HL-60/S4 (cell line): ENCODE results near the gene CNDP1.

Source experiments
- in situ Hi-C: fragments of 300-500 bp; cut with MboI; formaldehyde crosslinking; loops from 2 replicates; pipeline ENCODE4 v1.14.3; 2022; ENCODE audit warnings: low sequenced_read_pairs

The CNDP1 gene

GRCh38 chr18:74574916-74575315 is 40.6 kb downstream of the CNDP1 start:
- in situ Hi-C loops, result loop anchor here (25.0 kb wide), 2 partner anchors 213 to 388 kb away; no protein-coding TSS in a partner anchor

- in situ Hi-C loops, result no loop called here
These were observed 42.7 kb downstream of the CNDP1 start for GRCh38 chr18:74577019-74577418.

GRCh38 chr18:74579496-74580065 is 45.3 kb downstream of the CNDP1 start:
- in situ Hi-C loops, result no loop called here

- in situ Hi-C loops, result no loop called here
These were observed 48.3 kb downstream of the CNDP1 start for GRCh38 chr18:74582642-74583041.

- in situ Hi-C loops, result no loop called here
These were observed 53.1 kb downstream of the CNDP1 start for GRCh38 chr18:74587441-74587840.

- in situ Hi-C loops, result no loop called here
These were observed 54.7 kb downstream of the CNDP1 start for GRCh38 chr18:74589021-74589420.

DNA sequence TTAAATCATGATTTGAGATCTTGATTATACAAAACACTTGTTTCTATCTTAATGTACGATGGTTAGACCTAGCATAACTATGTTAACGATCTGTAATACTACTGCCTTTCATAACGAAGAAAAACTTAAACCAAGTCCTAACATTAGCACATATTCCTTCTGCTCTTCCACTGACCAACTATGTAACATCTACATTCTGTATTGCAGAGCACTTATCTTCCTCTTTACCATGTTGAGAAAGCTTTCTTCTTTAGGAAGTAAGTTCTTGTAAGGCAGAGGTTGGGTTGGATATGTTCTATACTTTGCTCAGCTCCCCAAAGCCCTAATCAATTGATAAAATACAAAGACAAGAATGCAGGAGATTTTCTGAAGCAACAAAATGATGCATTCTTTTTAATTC is 55.5 kb downstream of the CNDP1 start:
- in situ Hi-C loops, result no loop called here

GRCh38 chr18:74590671-74591070 is 56.4 kb downstream of the CNDP1 start:
- in situ Hi-C loops, result no loop called here

DNA sequence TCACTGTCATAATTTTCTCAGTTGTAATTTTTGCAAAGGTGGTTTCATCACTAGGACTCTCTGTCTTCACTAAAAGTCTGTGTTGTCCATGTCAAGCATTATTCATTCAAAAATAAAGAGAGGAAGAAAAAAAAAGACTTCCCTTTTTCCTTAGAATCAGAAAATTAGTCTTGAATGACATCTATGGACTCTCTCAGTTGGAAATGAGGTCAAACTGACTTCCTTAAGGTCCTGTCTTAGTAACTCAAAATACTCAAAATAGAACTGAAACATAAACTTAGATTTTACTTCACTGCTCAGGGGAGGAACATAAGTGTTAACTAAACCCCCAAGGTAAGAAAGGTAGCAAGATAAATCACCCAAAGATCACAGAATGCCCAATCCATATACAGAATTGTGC is 61.1 kb downstream of the CNDP1 start:
- in situ Hi-C loops, result no loop called here

DNA sequence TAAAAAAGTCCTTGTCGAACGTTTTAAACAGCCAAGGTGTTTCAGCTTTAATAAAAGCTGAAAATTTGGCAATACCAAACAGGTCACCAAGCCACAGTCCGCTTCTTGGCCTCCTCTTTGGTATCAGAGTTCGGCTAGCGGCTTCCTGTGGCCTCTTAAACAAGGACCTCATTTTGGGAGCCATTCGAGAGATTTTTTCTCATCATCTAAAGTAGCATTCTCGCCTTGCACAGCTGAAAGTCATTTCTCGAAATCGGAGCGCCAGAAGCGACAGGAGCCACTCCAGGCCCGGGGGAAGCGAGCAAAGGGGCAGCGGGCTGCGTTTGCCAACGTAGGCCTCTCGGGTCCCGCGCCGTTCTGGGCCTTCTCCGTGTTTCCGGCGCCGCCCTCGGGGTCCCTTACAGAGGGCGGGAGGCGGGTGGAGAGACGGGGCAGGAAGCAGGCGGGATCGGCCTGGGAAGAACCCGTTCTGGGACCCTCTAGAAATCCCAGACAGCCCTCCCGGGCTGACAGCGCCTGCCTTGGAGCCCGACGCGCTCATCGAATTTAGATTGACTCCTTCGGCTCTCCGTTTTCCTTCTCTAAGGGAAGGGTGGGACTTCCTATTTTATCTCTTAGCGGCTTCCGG is 62.8 kb downstream of the CNDP1 start:
- in situ Hi-C loops, result no loop called here

DNA sequence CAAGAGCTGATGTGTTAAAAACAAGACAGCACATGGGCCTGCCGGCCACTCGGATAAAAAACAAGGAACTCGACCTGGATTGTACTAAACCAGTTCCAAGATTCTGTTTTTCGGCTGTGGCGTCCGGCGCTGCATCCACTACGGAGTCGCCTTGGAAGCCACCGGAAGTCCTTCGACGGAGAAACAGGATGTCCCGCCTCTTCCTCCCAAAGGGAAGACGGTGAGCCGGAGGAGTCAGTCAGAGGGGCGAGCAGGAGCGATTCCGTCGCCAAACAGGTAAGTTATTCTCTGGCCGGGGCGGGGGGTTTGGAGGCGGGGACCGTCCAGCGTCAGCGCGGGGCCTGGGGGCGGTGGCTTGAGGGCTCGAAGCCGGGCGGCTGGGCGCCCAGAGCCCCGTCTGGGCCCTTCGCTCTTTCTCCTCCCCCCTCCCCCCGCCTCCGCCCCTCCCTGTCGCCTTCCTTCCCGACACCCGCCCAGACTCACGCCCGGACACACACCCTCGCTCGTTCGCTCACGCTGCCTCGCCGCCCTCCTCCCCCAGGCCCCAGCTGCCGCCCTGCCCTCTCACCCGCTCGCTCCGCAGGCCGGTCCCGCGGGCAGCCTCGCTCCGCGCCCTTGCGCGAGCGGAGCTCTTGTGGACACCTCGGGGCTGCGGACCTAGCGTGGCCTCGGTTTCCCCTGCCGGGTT is 63.5 kb downstream of the CNDP1 start, which contains the start of gene ZNF407:
Gene ZNF407, plus strand, starts transcription at position 209 of the 688 bp plus-strand sequence. CDS start 33,150 bp downstream, outside the sequence.
- in situ Hi-C loops, result no loop called here

GRCh38 chr18:74598350-74599001 is 64.2 kb downstream of the CNDP1 start:
- in situ Hi-C loops, result no loop called here

DNA sequence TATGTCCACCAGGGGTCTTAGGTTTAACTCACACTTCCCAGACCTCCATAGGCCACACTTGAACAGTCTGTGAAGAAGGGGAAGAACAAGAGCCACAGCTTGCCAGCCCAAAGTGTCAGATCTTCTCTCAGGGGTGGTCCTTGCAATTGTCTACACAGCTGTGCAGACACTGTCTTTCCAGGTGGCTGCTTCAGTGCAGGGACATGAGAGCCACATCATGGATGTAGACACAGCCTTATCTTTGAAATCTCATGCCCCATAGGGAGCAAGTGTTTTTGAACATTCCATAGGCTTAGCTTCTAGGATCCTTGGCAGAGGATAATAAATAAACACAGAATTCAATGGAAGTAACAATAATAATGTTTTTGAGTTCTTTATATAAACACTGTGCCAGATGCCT is 70.1 kb downstream of the CNDP1 start:
- in situ Hi-C loops, result no loop called here

DNA sequence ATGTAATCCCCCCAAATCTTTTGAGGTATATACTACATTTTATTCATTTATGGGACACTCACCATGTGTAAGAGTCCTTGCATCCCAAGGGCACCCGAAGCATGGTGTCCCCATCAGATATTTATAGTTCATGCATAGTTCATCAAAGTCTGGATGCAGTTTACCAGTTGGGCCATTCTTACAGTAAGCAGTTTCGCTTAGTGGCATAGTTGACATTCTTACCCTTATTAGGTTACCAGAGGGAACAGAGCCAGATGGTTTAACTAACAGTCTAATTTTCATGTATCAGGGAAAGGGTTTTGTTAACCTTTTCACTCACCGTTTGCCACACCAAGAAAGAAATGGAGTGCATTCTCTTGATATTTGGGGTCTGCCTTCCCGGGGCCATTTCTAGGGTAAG is 70.5 kb downstream of the CNDP1 start:
- in situ Hi-C loops, result no loop called here

- in situ Hi-C loops, result no loop called here
These were observed 74.4 kb downstream of the CNDP1 start for GRCh38 chr18:74608681-74609080.

GRCh38 chr18:74609535-74609934 is 75.2 kb downstream of the CNDP1 start:
- in situ Hi-C loops, result no loop called here

DNA sequence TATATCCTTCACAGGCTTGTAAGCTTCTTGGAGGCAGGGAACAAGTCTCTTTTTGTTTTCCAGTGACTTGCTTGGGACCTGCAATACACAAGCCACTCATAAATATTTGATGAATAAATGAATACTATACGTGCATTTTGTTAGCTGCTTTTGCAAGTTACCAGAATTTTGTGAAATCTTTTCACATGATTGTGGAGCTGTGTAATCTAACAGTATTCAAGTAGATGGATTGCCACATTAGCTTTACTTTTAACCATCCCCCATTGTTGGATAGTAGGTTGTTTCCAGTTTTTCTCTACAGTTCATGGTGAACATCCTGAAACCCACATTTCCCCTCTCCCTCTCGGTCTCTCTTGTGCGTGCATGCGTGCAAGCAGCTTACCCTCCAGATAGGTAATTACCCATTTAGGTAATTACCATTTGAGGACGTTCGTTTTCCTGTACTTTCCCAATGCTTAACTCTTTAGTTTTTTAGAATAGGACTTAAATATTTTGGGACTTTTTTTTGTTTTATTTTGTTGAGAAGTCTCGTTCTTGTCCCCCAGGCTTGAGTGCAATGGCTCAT is 75.8 kb downstream of the CNDP1 start:
- in situ Hi-C loops, result no loop called here

DNA sequence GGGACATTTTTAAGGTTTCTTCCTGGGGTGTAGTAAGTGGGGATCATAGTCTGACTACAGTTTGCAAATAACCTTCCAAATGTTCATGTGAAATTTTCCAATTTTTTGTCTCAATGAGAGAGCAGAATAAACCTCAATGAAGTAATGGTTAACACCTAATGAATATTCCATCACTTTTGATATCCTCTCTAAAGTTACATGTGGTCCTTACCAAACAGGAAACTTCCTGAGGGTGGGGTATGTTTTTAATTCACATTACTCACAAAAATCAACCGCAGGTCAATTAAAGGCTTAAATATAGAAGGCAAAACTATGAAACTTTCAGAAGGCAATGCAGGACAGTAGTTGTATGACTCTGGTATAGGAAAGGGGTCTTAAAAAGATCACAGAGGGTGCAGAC is 76.6 kb downstream of the CNDP1 start:
- in situ Hi-C loops, result no loop called here

DNA sequence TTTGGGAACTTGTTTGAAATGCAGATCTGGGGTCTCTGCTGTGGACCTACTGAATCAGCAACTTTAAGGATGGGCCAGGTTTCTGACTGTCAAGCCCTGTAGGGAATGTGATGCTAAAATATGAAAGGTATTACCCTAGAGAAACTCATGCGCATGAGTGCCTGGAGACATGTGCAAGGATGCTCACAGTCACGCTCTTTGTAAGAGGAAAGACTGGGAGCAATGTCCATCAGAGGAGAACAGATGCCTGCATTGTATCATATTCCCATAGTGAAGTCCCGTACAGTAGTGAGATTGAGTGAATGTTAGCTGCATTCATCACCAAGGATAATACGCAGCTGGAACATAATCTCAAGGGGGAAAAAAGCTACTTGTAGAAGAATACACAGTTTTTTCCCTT is 77.5 kb downstream of the CNDP1 start:
- in situ Hi-C loops, result no loop called here

- in situ Hi-C loops, result no loop called here
These were observed 79.1 kb downstream of the CNDP1 start for GRCh38 chr18:74613381-74613780.

- in situ Hi-C loops, result no loop called here
These were observed 82.2 kb downstream of the CNDP1 start for GRCh38 chr18:74616494-74616893.
